GM18505 (cell line): ENCODE data around the gene RUNX2.

Source experiments
- ATAC-seq: cut with Tn5 transposase; IDR thresholded peaks from one replicate; pipeline ENCODE4 v1.9.1; 2021; ENCODE audit not compliant: unreplicated experiment
- POLR2A ChIP-seq: IDR thresholded peaks from 4 replicates; pipeline ENCODE4 v1.6.1; 2011; ENCODE audit warnings: borderline replicate concordance; ENCODE audit not compliant: insufficient read depth, insufficient read length; ENCODE audit errors: extremely low read depth

Gene RUNX2

GRCh38 chr6:45487645-45488044 lies 159.5 kb downstream of the RUNX2 start:
- ATAC-seq = no peak
- TF ChIP-seq POLR2A = no peak

GRCh38 chr6:45488269-45488668 lies 160.1 kb downstream of the RUNX2 start:
- no peak for TF ChIP-seq POLR2A
- no peak for ATAC-seq

- ATAC-seq = no peak
- TF ChIP-seq POLR2A = no peak
Measured at GRCh38 chr6:45488889-45489288, 160.8 kb downstream of the RUNX2 start.

GRCh38 chr6:45491048-45491735 lies 163.1 kb downstream of the RUNX2 start:
- ATAC-seq = no peak
- no peak for TF ChIP-seq POLR2A

- ATAC-seq = no peak
- TF ChIP-seq POLR2A = no peak
Measured at GRCh38 chr6:45491874-45492273, 163.7 kb downstream of the RUNX2 start.

- no peak for ATAC-seq
- no peak for TF ChIP-seq POLR2A
Measured at GRCh38 chr6:45493761-45494160, 165.6 kb downstream of the RUNX2 start.

- no peak for ATAC-seq
- no peak for TF ChIP-seq POLR2A
Measured at GRCh38 chr6:45494416-45495135, 166.4 kb downstream of the RUNX2 start.

- no peak for TF ChIP-seq POLR2A
- no peak for ATAC-seq
Measured at GRCh38 chr6:45495429-45496084, 167.4 kb downstream of the RUNX2 start.

GRCh38 chr6:45496085-45496433 lies 167.9 kb downstream of the RUNX2 start:
- TF ChIP-seq POLR2A = no peak
- no peak for ATAC-seq

GRCh38 chr6:45498591-45498990 lies 170.5 kb downstream of the RUNX2 start:
- no peak for TF ChIP-seq POLR2A
- no peak for ATAC-seq

- no peak for TF ChIP-seq POLR2A
- no peak for ATAC-seq
Measured at GRCh38 chr6:45500924-45501816, 173.0 kb downstream of the RUNX2 start.

GRCh38 chr6:45502456-45502855 lies 174.3 kb downstream of the RUNX2 start:
- no peak for ATAC-seq
- TF ChIP-seq POLR2A = no peak

- TF ChIP-seq POLR2A = no peak
- ATAC-seq = no peak
Measured at GRCh38 chr6:45504947-45505346, 176.8 kb downstream of the RUNX2 start.
